Measurements from ENCODE around the gene FBXO42.

- TF ChIP-seq CTCF (IDR thresholded peaks at IDR 0.05): no peak
- TF ChIP-seq POLR2A (IDR thresholded peaks at IDR 0.05): no peak
- peak; percentile 89 to 90 for TF ChIP-seq POLR2AphosphoS5 (IDR thresholded peaks at IDR 0.05)
- peak in 1 of 4 donors; percentile 55 for TF ChIP-seq EP300 (IDR thresholded peaks at IDR 0.05)
These were observed 14.5 kb upstream of the FBXO42 start, which contains the start of gene SZRD1 for GRCh38 chr1:16366722-16367257.

All from upper lobe of left lung (tissue), 4 donors.